Liver (tissue), 9 donors: ENCODE results near the gene ST6GALNAC3. TPM values are rescaled to one million over a fixed set of nuclear protein-coding genes. Genes with fewer than 3 reads are reported as not detected.
"Not testable (repeated sequence)": the region's sequence is repeated elsewhere in the genome, so short reads cannot be mapped to it uniquely, and the experiment has no call there.

ENCODE experiments used
- DNase-seq: peaks from one replicate; pipeline ENCODE4 v3.0.0-alpha.2; 2017; ENCODE audit warnings: low spot score
- H3K27ac ChIP-seq, 2 donors: one replicate each; pipeline ENCODE4 v1.7.0; 2013; ENCODE audit warnings: inconsistent platforms in 2 of 2, low read length in 2 of 2, control low read depth in 1 of 2, low read depth in 1 of 2, mild to moderate bottlenecking in 1 of 2
- H3K27me3 ChIP-seq, 4 donors: one replicate each; pipeline versions ENCODE4 v1.6.1 to v1.7.0; 2013; ENCODE audit warnings: low read length in 3 of 4, inconsistent platforms in 1 of 4, mild to moderate bottlenecking in 1 of 4, moderate library complexity in 1 of 4; ENCODE audit not compliant: control insufficient read depth in 4 of 4, insufficient read depth in 4 of 4
- H3K36me3 ChIP-seq, 4 donors: one replicate each; pipeline versions ENCODE4 v1.6.1 to v1.7.0; 2013; ENCODE audit warnings: low read length in 3 of 4, mild to moderate bottlenecking in 3 of 4, low read depth in 1 of 4, moderate library complexity in 1 of 4; ENCODE audit not compliant: control insufficient read depth in 4 of 4, insufficient read depth in 3 of 4
- H3K4me1 ChIP-seq, 4 donors: one replicate each; pipeline versions ENCODE4 v1.6.1 to v1.7.0; 2013; ENCODE audit warnings: low read length in 3 of 4, mild to moderate bottlenecking in 3 of 4, moderate library complexity in 1 of 4; ENCODE audit not compliant: control insufficient read depth in 4 of 4, insufficient read depth in 4 of 4
- H3K4me3 ChIP-seq, 3 donors: one replicate each; pipeline versions ENCODE4 v1.6.1 to v1.7.0; 2013; ENCODE audit warnings: low read length in 3 of 3, control low read depth in 1 of 3, low read depth in 1 of 3, mild to moderate bottlenecking in 1 of 3
- H3K9ac ChIP-seq, 2 donors: one replicate each; pipeline ENCODE4 v1.7.0; 2013; ENCODE audit warnings: low read length in 2 of 2, mild to moderate bottlenecking in 2 of 2, moderate library complexity in 2 of 2, control low read depth in 1 of 2, low read depth in 1 of 2
- H3K9me3 ChIP-seq, 4 donors: one replicate each; pipeline versions ENCODE4 v1.6.1 to v1.7.0; 2013; ENCODE audit warnings: low read length in 3 of 4; ENCODE audit not compliant: control insufficient read depth in 4 of 4
- ATF3 ChIP-seq: IDR thresholded peaks from 2 replicates; pipeline ENCODE4 v1.6.1; 2016; ENCODE audit warnings: antibody characterized with exemption
- CTCF ChIP-seq: fragments of 150-350 bp; IDR thresholded peaks from 2 replicates; pipeline ENCODE4 v1.5.1; 2017; ENCODE audit warnings: improper control_type of control experiment, low read depth, low read length; ENCODE audit not compliant: missing input control
- EGR1 ChIP-seq, 2 donors: IDR thresholded peaks; 2 replicates each; pipeline ENCODE4 v1.6.1; 2016 to 2018; ENCODE audit warnings: antibody characterized with exemption in 2 of 2, low read depth in 2 of 2
- FOXA1 ChIP-seq: IDR thresholded peaks from 2 replicates; pipeline ENCODE4 v1.6.1; 2016; ENCODE audit warnings: antibody characterized with exemption
- FOXA2 ChIP-seq: IDR thresholded peaks from 2 replicates; pipeline ENCODE4 v1.6.1; 2016; ENCODE audit warnings: antibody characterized with exemption
- GABPA ChIP-seq, 2 donors: IDR thresholded peaks in 1 of 2; conservative IDR thresholded peaks in 1 of 2; 2 replicates each; pipeline ENCODE4 v1.6.1; 2016; ENCODE audit warnings: antibody characterized with exemption in 2 of 2, mild to moderate bottlenecking in 1 of 2, moderate library complexity in 1 of 2
- HNF4A ChIP-seq, 2 donors: conservative IDR thresholded peaks; 2 replicates each; pipeline ENCODE4 v1.6.1; 2016; ENCODE audit warnings: antibody characterized with exemption in 2 of 2, mild to moderate bottlenecking in 2 of 2
- HNF4G ChIP-seq: IDR thresholded peaks from 2 replicates; pipeline ENCODE4 v1.6.1; 2016; ENCODE audit warnings: antibody characterized with exemption
- JUND ChIP-seq, 2 donors: IDR thresholded peaks; 2 replicates each; pipeline ENCODE4 v1.6.1; 2016; ENCODE audit warnings: antibody characterized with exemption in 2 of 2
- MAX ChIP-seq: IDR thresholded peaks from 2 replicates; pipeline ENCODE4 v1.6.1; 2016; ENCODE audit warnings: antibody characterized with exemption
- REST ChIP-seq: IDR thresholded peaks from 2 replicates; pipeline ENCODE4 v1.6.1; 2016; ENCODE audit warnings: antibody characterized with exemption, mild to moderate bottlenecking
- SP1 ChIP-seq: IDR thresholded peaks from 2 replicates; pipeline ENCODE4 v1.6.1; 2018; ENCODE audit warnings: antibody characterized with exemption, mild to moderate bottlenecking
- TAF1 ChIP-seq: conservative IDR thresholded peaks from 2 replicates; pipeline ENCODE4 v1.6.1; 2016; ENCODE audit warnings: antibody characterized with exemption, mild to moderate bottlenecking
- ZBTB33 ChIP-seq: IDR thresholded peaks from 2 replicates; pipeline ENCODE4 v1.6.1; 2016; ENCODE audit warnings: antibody characterized with exemption
- WGBS: extraction: QIAGEN DNeasy Blood & Tissue Kit; methylation state at CpG from one replicate; pipeline ENCODE4 v1.1.7; 2013; 5-methylcytosine and 5-hydroxymethylcytosine counted together
- polyA plus RNA-seq, 2 donors: library from polyadenylated mRNA; stranded (reverse) in 1 of 2; unstranded in 1 of 2; fragments of 200-250 nt in 1 of 2; fragments of >200 nt in 1 of 2; fragmentation: Nextera tagmentation in 1 of 2; extraction: Ambion mirVana in 1 of 2; gene quantifications; one replicate each; pipeline versions ENCODE4 v1.2.1 to v1.2.3, GENCODE V29; 2013 to 2015
- total RNA-seq, 2 donors: library from RNA; depleted of rRNA; stranded (reverse); fragments of >200 nt; gene quantifications; one replicate each; pipeline ENCODE4 v1.2.3, GENCODE V29; 2014
- donor health status: healthy.
- donor health status: healthy.
- donor health status: healthy.
- donor health status: healthy.
- donor health status: healthy.

Gene ST6GALNAC3
- total and polyA plus RNA-seq, 4 donors = 1.2 to 5.0 (median 3.2) TPM

- H3K4me3 ChIP-seq = no peak overlapping the region
- no peak overlapping the region for H3K27ac ChIP-seq
- H3K36me3 ChIP-seq = no peaks in the 10 kb centered on the region
- H3K9me3 ChIP-seq = no peaks in the 10 kb centered on the region
- no peak for DNase-seq
- TF ChIP-seq GABPA (IDR thresholded peaks at IDR 0.05 in 1 of 2, conservative IDR thresholded peaks at IDR 0.05 in 1 of 2) (no peak), CTCF (no peak), HNF4G (no peak), HNF4A (conservative IDR thresholded peaks at IDR 0.05) (no peak), ZBTB33 (no peak), FOXA1 (no peak), TAF1 (no peak), EGR1 (IDR thresholded peaks at IDR 0.05; ENCODE audit: low read depth in 2 of 2) (no peak), ATF3 (no peak), REST (no peak), SP1 (no peak)
- no peaks in the 10 kb centered on the region for H3K4me1 ChIP-seq
- H3K27me3 ChIP-seq = no peaks in the 10 kb centered on the region
- H3K9ac ChIP-seq = no peak overlapping the region
Observed at GRCh38 chr1:76640723-76641122, 566.2 kb downstream of the ST6GALNAC3 start.

- DNase-seq = no peak
- no peak for TF ChIP-seq JUND (IDR thresholded peaks at IDR 0.05)
- no peak for TF ChIP-seq EGR1 (IDR thresholded peaks at IDR 0.05; ENCODE audit: low read depth in 2 of 2)
- no peak for TF ChIP-seq FOXA2
- no peak for TF ChIP-seq FOXA1
- TF ChIP-seq ATF3 = no peak
- TF ChIP-seq MAX = no peak
- TF ChIP-seq ZBTB33 = no peak
- no peaks in the 10 kb centered on the region for H3K9me3 ChIP-seq
- no peaks in the 10 kb centered on the region for H3K36me3 ChIP-seq
- 70% methylated on average over 5 of the region's 5 CpGs for WGBS
- H3K9ac ChIP-seq = no peak overlapping the region
- H3K27me3 ChIP-seq = no peaks in the 10 kb centered on the region
- H3K4me3 ChIP-seq = no peak overlapping the region
- H3K27ac ChIP-seq = no peak overlapping the region
- no peaks in the 10 kb centered on the region for H3K4me1 ChIP-seq
Observed at GRCh38 chr1:76644139-76644538, 569.6 kb downstream of the ST6GALNAC3 start.

GRCh38 chr1:76652860-76653259, 578.3 kb downstream of the ST6GALNAC3 start:
- H3K9me3 ChIP-seq, H3K36me3 ChIP-seq, H3K27me3 ChIP-seq, H3K27ac ChIP-seq, H3K4me3 ChIP-seq, DNase-seq, H3K9ac ChIP-seq, H3K4me1 ChIP-seq: not testable (repeated sequence)
- WGBS = 89% methylated on average over 5 of the region's 5 CpGs
